ENCODE measurements around the gene DMKN.
"Not testable (repeated sequence)": the region's sequence is repeated elsewhere in the genome, so short reads cannot be mapped to it uniquely, and the experiment has no call there.

The DMKN gene

DNA sequence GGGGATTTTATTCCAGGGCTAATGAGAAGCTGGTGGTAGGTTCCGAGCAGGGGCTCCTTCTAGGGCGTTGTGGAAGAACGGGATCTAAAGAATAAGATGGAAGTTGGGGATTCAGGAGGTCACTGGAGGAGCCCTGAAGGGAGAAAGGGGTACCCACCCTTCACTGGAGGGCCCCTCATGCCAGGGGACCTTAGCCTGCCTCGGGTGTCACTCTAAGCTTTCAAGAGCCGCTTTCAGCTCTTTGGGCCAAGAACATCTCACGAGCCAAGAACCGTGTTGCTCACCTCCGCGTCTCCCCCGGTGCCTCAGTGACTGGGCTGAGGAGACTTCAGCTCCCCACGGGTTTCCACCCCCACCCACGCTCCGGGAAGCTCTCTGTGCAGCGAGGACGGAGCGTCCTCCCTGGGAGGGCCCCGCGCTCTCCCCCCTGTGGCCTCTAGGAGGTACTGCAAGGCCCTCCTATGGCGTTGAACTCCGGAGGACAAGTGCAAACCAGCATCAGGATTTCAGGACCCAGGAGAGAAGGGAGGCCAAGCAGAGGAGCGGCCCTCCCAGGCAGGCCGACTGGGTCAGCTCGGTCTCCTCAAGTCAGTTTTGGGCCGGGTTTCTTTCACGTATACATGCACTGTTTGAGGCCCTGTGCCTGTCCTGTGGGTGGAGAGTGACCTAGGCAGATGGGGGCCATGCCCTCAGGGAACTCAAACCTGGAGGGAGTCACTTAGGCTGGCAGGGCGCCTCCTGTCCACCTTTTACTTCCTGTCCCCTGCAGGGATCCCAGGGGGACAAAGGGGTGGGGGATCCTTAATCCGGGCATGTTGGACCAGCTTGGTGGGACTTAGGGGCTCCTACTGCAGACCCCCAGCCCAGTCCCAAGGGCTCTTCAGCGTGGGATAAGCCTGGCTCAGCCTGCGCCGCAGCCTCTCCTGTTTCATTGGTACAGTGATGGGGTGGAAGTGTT, 18.1 kb downstream of the DMKN start:
- DNase-seq (ENCODE audit: low read depth): peak; percentile 32

DNA sequence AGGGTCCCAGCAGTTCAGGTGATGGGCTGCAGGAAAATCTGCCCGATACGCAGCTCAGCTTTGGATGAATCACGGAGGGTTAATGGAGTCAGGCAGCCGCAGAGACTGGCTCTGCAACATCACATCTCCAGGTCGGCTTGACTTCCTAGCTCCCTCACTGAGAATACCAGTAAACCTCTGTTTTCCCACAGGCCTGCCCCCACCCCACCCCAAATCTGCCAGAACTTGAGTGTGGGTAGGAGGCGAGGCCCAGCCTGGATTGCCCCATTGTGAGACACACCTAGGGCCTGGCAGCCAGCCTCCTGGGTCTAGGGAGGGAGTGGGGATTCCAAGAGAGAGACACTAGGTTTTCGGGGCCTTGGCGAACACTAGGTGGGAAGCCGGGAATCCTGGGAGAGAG, 19.5 kb downstream of the DMKN start:
- no peak for DNase-seq (ENCODE audit: low read depth)

DNA sequence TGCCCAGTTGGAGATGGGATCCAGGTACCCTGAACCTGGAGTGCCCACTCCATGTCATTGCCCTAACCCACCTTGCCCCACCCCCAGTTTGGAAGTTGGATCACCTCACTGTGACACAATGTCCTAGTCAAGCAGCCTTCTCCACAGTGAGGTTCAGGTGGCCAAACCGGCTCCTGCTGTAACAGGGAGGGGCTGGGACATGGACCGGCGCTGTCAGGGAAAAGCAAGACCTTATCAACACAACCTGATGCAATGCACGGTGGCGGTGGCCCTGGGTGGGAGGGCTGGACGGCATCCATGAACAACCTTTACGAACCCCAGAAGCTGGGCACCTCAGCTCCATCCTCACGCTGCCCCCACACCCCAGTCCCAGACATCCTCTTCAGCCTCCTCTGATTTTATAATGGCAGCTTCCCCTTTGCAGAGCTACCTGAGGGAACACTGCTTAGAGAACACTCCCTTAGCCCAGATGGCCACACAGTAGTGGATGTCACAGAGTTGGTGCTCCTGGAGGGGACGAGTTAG, 21.6 kb downstream of the DMKN start:
- DNase-seq (ENCODE audit: low read depth): no peak

DNA sequence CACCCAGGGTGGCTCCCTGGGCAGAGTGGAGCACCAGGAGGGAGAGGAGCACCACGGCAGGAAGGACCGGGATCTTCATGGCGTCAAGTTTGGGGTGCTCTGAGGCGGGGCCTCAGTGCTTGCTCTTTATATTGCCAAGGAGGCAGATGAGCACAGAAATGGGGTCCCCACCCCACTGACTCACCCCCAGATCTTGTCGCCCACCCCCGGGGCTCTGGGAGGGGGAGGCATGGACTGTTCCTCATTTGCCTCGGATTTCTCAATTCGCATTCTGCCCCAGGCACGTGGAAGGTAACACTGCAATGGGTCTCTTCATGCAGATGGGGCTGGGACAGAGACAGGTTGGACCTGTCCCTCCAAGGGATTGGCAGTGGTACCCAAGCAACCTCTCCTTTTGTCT, 23.1 kb downstream of the DMKN start, which contains the start of gene KRTDAP:
TSS of gene KRTDAP (minus strand) at position 101 of the 400 bp plus-strand sequence. CDS start at position 79, 22 bp downstream.
- no peak for DNase-seq (ENCODE audit: low read depth)

DNA sequence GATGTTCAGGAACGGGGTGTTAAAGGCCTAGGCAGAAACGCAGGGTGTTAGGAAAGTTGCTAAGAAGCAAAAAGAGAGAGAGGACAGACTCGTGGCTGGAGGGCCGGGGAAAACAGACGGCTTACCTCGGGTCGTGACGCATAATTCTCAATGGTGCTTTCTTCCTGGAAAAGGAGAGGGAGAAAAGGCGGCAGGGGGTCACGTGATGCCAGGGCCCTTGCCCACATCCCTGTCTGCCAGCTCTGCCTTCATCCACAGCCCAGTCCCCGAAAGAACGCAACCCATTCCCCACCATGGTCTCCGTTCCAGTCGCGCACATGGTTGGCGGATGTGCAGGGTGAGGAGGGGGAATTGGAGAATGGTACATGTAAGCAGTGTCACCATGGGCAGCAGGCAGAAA, 24.8 kb downstream of the DMKN start:
- no peak for DNase-seq (ENCODE audit: low read depth)

DNA sequence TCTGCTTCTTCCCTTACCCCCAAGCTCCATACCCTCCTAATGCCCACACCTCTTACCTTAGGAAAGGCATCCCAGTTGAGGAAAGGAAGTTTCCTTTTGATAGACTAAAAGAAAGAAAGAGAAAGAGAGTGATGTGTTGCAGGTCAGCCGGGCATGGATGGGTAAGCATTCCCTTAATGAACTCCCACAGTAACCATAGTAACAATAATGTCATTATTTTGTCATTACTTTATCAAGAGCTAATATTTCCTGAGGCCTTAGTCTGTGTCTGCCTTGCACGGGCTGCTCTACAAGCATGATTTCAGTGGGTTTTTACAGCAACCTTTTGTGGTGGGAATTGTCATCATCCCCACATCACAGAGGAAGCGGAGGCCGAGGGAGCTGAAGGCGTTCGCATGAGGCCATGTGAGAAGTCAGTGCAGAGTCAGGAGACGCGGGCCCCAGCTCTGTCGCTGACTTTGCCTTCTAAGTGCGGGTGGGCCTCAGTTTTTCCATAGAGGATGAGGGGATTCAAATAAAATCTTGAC, 25.7 kb downstream of the DMKN start:
- DNase-seq (ENCODE audit: low read depth): no peak

DNA sequence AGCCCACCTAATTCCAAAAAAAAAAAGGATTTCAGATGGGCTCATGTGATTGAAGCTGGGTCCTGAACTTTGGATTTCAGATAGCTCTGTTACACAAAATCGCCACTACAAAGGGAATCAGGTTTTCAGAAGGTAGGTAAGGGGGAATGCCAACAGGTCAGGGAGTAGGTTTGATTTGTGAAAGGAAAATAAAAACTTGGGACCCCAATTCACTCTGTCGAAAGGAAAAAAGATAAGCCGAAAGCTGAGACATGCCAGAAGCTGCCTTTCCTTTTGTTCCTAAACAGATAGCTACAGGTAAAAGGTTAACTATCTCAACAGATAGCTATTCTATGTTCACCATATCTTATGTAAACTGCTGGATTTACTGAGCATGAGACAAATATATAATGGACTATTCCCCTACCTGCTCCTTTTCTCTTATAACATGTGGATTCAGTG, 27.2 kb downstream of the DMKN start:
- no peak for DNase-seq (ENCODE audit: low read depth)

DNA sequence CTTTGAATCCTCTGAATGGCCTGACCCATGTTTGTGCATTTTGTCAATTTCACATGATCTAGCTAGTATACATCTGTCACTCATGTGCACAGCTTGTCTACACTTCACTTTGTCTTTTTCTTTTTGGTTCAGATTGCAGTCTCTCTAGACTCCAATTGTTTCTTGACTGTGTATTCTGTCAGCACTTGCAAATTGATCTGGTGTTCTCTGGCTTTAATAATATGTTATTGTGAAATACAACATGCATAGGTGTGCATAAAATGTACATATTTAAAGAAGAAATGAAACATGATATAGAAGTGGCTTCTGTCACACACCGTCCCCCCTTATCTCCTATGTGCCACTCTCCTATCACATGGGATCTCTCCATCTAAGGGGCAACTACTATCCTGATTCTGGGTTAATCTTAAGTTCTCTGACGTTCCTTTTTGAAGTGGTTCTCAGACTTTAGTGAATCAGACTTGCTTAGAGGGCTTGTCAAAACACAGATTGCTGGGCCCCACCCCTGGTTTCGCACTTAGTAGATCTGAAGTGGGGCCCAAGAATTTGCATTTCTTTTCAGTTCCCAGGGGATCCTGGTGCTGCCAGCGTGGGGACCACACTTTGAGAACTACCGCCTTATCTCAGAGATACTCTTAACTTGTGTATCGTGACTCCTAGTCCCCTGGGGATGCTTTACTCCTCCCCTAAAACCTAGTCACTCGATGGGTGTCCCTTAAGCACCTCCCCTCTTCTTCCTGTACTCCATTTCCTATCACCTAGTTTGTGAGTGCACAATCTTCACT, 29.0 kb downstream of the DMKN start:
- DNase-seq (ENCODE audit: low read depth): no peak

DNA sequence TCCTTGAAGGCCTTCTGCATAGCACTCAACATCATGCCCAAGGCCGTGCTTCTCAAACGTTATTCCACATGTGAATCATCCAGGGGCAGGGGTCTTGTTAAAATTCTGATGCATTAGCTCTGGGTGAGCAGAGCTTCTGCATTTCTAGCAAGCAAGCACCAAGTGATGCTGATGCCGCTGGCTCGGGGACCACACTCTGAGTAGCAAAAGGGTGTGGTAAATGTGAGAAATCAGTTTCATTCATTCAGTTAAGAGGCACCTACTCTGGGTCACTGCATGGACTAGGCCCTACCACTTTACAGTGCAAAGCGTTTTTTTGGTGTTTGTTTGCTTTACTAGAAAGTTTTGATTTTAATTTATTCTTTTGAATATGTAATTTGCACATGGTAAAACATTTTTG, 30.4 kb downstream of the DMKN start:
- no peak for DNase-seq (ENCODE audit: low read depth)

DNA sequence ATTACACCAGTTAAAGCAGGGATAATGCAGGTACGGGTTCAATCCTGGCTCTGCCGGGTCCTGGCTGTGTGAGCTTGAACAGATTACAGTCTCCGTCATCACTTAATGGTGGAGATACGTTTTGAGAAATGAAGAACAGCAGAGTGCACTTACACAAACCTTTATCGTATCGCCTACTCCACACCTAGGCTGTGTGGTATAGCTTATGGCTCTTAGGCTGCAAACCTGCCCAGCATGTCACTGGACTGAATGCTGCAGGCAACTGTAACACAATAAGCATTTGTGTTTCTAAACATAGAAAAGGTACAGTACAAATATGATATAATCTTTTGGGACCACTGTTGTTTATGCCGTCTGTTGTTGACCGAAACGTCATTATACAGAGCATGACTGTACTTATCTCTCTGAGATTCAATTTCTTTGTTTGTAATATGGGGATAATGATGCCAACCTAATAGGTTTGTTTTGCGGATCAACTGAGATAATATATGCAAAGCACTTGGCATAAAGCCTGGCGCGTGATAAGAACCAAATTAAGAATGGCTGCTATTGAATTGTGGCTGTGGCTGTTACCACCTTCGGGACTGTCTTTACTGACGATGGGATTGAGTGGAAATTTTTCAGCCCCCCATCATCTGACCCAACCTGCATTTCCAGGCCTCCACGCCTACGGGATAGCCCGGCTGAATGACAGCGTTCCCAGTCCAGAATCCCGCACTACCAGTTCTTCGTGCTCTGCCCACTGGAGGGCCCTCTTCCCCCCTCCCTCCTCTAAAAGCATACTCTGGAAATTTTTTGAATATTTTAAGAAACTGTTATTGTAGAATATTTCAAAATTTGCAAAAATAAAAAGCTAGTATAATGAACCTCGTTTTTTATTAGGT, 34.4 kb downstream of the DMKN start:
- DNase-seq (ENCODE audit: low read depth): no peak

DNA sequence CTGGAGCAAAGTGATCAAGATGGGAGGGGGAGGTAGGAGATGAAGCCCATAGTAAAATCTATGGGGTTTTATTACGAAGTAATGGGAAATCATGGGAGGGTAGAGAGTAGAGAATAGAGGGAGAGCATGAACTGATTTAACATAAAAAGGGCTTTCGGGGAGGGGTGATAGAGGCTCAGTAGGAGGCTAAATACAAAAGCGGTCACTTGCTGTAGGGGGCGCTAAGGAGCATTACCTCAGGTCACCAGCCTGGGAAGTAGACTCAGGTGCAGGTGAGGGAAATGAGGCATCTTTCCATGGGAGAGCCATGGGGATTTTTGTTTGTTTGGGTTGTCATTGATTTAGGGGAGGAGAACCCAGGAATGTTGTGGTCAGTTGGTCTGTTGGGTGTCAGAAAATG, 37.3 kb downstream of the DMKN start:
- DNase-seq (ENCODE audit: low read depth): no peak

DNA sequence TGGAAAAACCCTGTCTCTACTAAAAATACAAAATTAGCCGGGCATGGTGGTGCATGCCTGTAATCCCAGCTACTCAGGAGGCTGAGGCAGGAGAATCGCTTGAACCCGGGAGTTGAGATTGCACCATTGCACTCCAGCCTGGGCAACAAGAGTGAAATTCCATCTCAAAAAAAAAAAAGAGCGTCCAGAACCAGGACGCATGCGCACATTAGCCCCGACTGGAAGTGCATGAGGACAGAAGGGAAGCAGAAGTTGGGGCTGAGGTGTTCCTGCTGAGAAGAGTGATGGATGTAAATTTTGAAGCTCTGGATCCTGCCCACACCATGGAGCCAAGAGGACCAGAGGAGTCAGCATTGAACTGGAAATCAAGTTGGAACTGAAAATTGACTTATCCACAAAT, 38.9 kb downstream of the DMKN start:
- DNase-seq (ENCODE audit: low read depth): not testable (repeated sequence)

DNA sequence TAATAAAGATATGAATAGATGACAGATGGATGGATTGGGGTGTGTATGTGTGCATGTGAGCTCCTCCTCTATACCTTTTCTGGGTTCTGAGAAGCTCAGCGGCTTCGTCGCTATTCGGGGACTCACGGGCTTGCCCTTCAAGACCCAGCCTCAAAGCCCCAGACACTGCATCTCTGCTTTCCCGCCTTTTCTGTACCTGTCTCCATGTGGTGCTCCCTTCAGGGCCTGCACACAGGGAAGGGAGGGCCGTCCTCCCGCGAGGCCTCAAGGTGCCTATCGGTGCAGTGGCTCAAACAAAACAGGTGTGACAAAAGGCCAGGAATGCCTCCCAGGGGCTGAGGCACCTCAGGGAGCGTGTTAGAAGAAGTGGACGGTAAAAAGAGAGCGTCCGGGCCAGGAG, 39.3 kb downstream of the DMKN start:
- DNase-seq (ENCODE audit: low read depth): no peak

DNA sequence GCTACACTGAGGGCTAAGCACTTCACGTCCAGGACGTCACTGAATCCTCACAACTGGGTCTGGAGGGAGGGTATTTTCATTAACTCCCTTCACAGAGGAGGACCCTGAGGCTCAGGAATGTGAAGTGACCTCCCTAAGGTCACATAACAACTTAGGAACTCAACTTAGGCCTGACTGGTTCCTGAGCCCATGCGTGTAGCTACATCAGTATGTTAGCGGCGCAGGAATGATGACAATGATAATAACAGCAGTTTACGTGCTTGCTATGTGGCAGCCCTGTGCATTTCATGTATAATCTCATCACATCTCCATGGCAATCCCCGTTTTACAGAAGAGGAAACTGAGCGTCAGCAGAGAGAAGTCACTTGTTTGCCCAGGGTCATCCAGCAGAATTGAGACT, 41.5 kb downstream of the DMKN start:
- DNase-seq (ENCODE audit: low read depth): no peak

DNA sequence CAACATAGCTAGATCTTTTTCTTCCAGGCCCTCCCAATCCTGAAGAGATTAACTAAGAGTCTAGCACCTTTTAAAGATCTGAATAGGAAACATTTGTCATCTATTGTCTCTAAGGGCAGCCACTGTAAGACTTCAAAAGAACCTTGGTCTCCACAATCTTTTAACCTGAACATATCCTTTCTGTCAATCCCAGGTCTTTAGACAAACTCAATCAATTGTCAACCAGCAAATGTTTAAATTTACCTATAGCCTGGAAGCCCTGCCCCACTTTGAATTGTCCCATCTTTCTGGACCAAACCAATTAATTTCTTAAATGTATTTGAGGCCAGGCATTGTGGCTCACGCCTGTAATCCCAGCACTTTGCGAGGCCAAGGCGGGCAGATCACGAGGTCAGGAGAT, 42.4 kb downstream of the DMKN start:
- not testable (repeated sequence) for DNase-seq (ENCODE audit: low read depth)

DNA sequence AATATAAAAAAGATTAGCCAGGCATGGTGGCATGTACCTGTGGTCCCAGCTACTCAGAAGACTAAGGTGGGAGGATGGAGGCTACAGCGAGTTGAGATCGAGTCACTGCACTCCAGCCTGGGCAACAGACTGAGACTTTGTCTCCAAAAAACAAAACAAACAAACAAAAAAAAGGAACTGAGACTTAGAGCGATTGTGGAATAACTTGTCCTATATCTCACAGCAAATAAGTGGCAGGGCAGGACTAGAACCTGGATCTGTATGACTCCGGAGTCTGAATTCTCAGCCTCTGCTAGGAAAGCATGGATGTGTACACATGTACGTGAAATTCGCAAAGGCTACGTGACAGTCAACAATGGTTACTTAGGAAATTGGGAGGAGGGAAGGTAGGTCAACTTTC, 43.3 kb downstream of the DMKN start:
- no peak for DNase-seq (ENCODE audit: low read depth)

DNA sequence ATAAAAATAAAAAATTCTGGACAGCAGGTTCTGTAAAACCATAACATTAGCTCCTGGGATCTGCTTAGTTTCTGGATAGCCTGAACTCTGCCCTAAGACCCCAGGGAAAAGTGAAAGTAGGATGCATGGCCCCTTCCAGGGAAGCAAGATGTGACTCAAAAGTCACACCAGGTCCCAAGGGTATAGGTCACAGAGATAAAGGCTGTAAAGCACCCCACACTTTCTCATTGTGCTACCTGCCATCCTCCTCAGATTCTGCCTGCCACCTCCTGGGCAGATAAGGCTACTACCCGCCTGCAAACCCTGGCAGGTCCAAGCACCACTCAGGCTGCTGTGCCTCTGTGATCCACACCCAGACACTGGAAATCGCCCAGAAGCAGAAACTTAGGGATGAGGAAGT, 44.8 kb downstream of the DMKN start:
- no peak for DNase-seq (ENCODE audit: low read depth)

DNA sequence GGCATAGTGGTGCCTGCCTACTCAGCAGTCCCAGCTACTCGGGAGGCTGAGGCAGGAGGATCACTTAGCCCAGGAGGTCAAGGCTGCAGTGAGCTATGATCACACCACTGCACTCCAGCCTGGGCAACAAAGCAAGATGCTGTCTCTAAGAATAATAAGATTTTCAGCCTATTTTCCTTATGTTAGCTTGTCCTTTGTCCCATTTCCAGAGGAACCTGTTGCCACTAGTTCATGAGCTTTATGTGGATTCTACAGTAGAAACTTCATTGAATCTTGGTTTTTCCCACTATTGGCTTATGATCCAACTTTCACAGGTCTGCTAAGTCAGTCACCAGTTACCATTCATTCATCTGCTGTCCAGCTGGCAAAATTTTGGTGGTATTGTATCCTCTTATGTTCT, 47.2 kb downstream of the DMKN start:
- DNase-seq (ENCODE audit: low read depth): no peak

DNA sequence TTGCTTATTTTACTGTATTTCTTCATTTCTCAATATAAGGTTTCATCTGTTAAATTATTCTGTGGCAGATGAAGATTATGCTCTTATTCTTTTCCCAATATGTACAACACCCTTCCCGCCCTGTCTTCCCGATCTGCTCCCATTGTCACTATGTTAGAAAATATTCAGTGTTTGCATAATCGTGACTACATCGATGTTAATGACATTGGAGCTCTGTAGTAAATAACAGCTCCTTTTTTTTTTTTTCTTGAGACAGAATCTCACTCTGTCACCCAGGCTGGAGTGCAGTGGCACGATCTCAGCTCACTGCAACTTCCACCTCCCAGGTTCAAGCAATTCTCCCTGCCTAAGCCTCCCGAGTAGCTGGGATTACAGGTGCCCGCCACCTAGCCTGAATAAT, 50.5 kb downstream of the DMKN start:
- DNase-seq (ENCODE audit: low read depth): not testable (repeated sequence)

DNA sequence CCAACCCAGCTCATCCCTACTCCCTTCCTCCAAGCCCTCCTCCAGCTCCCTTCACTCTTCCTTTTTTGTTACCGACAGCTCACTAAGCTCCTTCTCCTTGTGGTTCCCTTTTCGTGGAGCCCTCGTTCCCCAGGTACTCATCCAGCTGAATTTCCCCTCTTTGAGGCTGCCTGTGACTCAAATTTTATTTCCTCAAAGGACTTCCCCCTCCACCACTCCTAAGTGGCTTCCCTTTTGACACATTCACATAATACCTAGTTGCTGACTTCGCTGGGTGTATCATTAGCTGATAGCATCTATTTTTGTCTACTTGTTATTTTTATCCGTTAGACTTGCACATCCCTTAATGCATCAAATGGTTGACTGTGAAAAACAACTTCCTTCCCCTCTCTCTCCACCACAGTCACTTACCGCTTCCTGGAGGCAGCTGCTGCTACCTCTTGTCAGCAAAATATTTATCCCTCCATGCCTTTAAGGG, 50.9 kb downstream of the DMKN start:
- DNase-seq (ENCODE audit: low read depth): peak; percentile 54

DNA sequence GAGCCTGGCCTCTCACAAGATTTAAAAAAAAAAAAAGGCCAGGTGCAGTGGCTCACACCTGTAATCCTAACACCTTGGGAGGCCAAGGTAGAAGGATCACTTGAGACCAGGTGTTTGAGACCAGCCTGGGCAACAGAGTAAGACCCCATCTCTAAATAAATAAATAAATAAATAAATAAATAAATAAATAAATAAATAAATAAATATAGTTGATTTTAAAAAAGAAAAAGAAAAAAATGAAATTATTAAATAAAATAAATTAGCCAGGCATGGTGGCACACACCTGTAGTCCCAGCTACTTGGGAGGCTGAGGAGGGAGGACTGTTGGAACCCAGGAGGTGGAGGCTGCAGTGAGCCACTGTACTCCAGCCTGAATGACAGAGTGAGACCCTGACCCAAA, 51.7 kb downstream of the DMKN start:
- not testable (repeated sequence) for DNase-seq (ENCODE audit: low read depth)
